Measurements from ENCODE around the gene KIF17.
"Not testable (repeated sequence)": the region's sequence is repeated elsewhere in the genome, so short reads cannot be mapped to it uniquely, and the experiment has no call there.

KIF17 gene

GRCh38 chr1:20685099-20685662, 32.6 kb downstream of the KIF17 start:
- no peak for DNase-seq

- no peak for DNase-seq
Observed at GRCh38 chr1:20684651-20685050, 33.2 kb downstream of the KIF17 start.

GRCh38 chr1:20684050-20684620, 33.7 kb downstream of the KIF17 start:
- DNase-seq: no peak

DNA sequence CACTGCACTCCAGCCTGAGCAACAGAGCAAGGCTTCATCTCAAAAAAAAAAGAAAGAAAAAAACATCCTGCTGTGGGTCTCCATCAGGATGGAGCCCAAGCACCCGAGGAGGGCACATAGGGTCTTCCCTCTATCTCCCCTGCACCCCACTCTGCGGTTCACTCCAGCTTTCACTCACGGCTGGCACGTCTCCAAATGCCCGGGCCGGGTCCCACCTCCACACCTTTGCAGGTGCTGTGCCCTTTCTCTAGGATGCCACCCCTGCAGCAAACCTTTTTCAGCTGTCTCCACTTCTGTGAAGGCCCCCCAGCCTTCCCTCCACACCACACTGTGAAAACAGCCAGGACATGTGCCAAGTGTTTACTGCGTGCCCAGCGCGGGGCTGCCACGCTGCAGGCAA, 34.2 kb downstream of the KIF17 start:
- no peak for DNase-seq

DNA sequence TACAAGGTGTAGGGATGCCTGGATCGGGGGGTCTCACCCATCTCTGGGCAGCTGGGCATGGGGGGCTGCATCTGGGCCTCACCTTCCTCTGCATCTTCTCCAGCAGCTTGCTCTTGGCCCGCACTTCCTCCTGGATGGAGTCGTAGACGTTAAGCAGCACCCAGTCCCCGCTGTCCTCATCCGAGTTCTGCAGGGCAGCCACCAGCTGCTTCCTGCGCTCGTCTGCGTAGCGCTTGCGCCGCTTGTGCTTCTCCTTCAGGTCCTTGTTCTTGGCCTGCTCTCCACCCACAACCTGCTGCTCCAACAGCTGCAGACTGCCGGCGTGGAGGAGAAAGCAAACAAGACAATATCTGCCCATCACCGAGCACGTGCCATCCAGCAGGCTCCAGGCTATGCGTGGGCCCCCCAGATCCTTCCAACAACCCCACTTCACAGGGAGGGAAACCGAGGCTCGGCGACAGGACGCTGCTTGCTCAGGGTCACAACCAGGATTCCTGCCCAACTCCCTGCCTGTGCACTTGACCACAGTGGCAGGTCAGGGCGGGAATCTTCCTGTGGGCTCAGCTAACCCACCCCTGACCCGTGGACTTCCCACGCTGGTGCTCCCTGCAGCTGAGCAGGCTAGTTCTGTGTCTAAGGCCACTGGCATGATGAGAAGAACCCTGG, 35.1 kb downstream of the KIF17 start:
- no peak for DNase-seq

GRCh38 chr1:20681999-20682398, 35.8 kb downstream of the KIF17 start:
- no peak for DNase-seq

DNA sequence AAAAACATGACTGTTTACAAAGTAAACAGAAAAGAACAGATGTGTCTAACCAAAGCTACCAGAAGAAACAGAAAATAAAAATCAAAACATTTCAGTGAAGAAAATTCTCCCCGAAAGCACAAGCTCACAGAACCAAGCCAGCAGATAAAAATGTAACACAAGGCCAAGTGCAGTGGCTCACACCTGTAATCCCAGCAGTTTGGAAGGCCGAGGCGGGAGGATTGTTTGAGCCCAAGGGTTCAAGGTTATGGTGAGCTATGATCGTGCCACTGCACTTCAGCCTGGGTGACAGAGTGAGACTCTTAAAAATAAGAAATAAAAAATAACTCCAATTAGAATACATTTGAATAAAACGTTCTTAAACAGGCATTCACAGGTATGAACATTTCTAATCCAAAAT, 37.5 kb downstream of the KIF17 start:
- no peak for DNase-seq

GRCh38 chr1:20678599-20678998, 39.2 kb downstream of the KIF17 start:
- no peak for DNase-seq

DNA sequence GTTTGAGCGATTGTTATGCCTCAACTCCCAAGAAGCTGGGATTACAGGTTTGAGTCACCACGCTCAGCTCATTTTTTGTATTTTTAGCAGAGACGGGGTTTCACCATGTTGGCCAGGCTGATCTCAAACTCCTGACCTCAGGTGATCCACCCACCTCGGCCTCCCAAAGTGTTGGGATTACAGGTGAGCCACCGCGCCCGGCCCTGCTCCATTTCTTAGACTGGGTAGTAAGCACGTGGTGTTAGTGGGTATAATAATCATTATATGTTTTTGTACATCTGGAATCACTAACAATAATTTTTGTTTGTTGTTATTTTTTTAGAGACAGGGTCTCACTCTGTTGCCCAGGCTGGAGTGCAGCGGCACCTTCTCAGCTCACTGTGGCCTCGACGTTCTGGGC, 44.2 kb downstream of the KIF17 start:
- not testable (repeated sequence) for DNase-seq

DNA sequence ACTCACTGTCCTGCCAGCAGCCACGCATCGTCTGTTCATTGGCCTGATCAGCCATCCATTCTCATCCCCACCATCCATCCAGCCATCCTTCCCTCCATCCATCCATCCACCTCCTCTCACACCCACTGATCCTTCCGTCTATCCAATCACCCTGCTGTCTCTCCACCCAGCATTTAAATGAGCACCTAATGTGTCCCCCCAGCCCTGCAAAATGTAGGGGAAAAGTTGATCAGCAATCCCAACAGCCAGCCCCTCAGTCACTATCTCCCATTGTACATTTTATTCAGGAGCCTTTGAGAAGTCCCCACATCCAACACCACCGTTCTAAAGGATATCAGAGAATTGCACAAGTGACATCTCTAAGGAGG, 45.6 kb downstream of the KIF17 start:
- no peak for DNase-seq

- no peak for DNase-seq
Observed at GRCh38 chr1:20670936-20671335, 46.9 kb downstream of the KIF17 start.

GRCh38 chr1:20668581-20668980, 49.2 kb downstream of the KIF17 start:
- DNase-seq: no peak

DNA sequence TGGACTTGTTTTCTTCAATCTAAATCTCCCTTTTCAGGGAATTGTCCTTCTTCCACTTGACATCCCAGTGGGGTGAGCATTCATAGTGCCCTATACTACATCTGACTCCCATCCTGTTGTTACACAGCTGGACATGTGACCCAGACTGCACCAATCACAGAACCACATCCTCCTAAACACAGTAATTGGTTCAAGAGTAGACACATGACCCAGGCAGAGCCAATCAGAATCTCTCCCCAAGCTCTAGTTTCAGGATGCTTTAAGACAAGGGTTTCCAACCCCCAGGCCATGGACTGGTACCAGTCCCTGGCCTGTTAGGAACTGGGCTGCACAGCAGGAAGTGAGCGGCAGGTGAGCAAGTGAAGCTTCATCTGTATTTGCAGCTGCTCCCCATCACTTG, 51.0 kb downstream of the KIF17 start:
- no peak for DNase-seq

DNA sequence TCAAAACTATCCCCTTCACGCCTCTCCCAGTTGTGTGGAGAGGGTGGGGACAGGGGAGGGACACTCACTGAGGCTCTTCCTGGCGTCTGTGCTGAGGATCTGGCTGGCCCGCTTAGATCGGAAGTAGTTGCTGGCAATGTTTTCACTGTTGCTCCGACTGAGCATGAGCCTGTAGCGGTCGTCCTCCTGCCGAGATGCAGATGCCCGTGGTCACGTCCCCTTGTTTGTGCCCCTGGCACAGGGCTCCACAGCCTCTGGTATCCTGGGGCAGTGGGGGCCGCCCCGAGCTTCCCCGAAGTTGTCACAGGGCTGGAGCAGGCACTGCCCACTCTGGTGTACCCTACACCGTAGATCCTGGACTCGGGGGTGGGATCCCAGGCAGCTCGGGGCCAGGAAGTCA, 51.7 kb downstream of the KIF17 start:
- DNase-seq: no peak

- DNase-seq: no peak
Observed at GRCh38 chr1:20665726-20666125, 52.1 kb downstream of the KIF17 start.

GRCh38 chr1:20663969-20664715, 53.7 kb downstream of the KIF17 start:
- DNase-seq: no peak

GRCh38 chr1:20663365-20663764, 54.4 kb downstream of the KIF17 start:
- DNase-seq: no peak

DNA sequence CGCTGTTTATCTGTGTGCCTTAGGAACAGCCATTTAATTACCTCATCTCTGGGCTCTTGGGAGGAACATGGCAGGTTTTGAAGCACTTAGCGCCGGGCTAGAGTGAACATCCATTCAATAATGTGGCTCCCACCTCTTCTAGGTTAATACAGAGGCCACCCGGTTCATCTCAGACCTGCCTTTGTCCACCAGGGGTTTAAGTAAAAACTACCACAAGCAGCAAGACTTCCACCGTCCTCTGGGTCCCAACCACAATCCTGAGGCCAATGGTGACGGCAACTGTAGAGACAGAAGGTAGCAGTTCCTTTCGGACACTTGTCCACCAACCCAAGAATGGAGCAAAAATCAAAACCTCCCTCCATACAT, 55.7 kb downstream of the KIF17 start:
- no peak for DNase-seq

DNA sequence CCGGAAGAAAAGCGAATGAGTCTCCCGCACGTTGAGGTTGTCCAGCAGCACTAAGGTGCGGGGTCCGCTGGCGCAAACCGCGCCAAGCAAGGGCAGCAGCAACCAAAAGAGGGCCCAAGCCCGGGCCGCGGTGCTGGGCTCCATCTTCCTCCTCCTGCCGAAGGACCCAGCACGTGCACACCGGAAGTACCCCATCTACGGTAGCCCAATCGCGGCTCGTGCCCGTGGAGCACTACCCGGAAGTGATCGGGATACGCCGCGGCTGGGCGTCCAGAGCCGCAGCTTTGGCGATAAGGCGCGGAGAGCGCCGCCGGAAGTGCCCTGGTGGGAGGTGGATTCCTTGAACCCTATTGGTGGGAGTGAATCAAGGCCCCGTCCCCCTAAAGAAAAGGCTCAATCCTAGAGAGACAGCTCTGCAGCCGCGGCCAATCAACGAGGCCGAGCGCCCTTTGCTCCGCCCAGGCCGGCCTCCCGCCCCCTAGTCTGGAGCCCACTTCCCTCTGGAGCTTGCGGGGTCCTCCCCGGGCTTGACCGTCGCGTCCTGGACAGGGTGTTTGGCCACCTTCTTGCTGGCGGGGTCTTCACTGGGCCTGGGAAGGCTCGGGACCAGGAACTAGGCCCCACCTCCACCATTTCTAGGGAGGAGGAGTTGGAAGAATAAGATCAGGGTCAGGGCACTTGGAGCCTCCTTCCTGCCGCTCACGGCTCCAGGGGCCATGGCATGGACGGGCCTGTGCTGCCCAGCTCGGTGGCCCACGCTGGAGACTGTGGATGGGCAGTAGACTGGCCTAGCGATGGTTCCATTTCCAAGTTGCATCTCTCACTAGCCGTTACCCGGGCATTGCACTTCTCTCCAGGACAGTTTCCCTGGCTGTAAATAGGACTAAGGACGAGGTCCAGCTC, 56.3 kb downstream of the KIF17 start, which contains the start of gene DDOST:
Gene DDOST, minus strand, starts transcription at position 163 of the 903 bp plus-strand sequence. Its CDS starts 19 bp downstream, at position 144.
- DNase-seq: peak; percentile 75

DNA sequence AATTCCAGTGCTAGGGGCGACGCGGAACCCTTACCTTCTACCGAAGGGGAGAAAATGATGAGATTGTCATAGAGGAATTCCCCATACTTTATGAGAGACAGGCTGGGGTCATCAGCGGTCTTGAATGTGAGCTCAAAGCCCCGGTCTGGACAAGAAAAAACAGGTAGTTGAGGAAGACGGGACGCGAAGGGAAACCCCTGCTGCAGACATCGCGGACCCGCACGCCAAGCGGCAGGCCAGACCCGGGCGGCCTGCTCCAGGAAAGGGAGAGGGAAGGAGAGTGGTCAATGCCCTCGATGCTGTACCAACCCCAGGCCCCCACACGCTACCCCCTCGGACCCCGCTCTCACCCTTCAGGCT, 57.0 kb downstream of the KIF17 start:
- no peak for DNase-seq

DNA sequence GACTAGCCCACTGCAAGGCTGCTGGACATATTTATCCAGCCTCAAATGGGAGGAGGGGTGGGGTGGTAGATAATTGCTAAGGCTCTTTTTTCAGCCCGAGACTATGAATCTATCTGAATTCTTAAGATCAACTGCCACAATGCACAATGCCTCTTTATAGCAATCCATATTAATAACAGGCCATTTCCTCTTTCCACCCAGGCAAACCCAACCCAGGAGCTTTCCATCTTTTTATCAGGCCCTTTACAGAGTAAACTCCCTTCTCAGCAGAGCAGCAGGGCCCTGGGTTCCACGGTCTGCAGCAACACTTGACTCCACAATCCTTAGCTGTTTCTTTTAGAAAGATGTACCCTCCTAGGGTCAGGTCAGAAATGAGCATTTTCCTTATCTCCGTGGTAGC, 57.4 kb downstream of the KIF17 start:
- no peak for DNase-seq

GRCh38 chr1:20658166-20658915, 59.5 kb downstream of the KIF17 start:
- no peak for DNase-seq

Data from 8988T (cell line).